GM06990 (cell line): ENCODE data around the gene AKAP13.

ENCODE experiments used
- DNase-seq: peaks from one replicate; pipeline ENCODE4 v3.0.0-alpha.2; 2011; ENCODE audit not compliant: insufficient read length; ENCODE audit errors: extremely low read depth
- H3K27me3 ChIP-seq: replicated peaks from 2 replicates; pipeline ENCODE4 v1.6.0; 2011; ENCODE audit warnings: low read length; ENCODE audit not compliant: control insufficient read depth, insufficient read depth
- H3K36me3 ChIP-seq: 2 replicates; pipeline ENCODE4 v1.5.1; 2011; ENCODE audit warnings: low read length; ENCODE audit not compliant: control insufficient read depth, insufficient read depth
- H3K4me3 ChIP-seq: replicated peaks from 2 replicates; pipeline ENCODE4 v1.5.1; 2011; ENCODE audit warnings: low read depth, mild to moderate bottlenecking, control low read depth, low read length
- TF ChIP-seq, protein P1 (sequence below): IDR thresholded peaks from 2 replicates; pipeline ENCODE4 v1.5.1; 2011; ENCODE audit warnings: low read length, control low read depth, mild to moderate bottlenecking, inconsistent platforms; ENCODE audit not compliant: insufficient read depth, poor library complexity, severe bottlenecking

The AKAP13 gene

DNA sequence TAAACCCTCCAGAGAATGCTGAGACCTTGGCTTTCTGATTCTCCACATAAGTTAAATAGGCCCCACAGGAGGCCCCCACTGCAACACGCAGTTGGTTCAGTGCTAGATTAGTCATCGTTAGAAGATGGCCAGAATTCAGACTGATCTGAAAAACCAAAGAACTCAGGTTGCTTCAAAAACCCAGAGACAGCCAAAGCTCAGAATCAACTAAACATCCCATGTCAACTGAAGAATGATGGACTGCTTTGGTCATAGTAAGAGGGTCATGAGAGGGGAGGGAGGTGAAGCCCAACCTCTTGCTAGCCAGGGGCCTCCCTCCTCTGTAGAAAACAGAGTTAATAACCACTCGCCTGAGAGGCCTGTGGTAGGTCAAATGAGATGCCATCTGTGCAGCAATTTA, 93.1 kb downstream of the AKAP13 start:
- no peaks in the 10 kb centered on the region; the same call in 1 of the 2 replicates for H3K36me3 ChIP-seq
- H3K4me3 ChIP-seq = no peak overlapping the region
- no peaks in the 10 kb centered on the region for H3K27me3 ChIP-seq
- TF ChIP-seq, protein P1, sequence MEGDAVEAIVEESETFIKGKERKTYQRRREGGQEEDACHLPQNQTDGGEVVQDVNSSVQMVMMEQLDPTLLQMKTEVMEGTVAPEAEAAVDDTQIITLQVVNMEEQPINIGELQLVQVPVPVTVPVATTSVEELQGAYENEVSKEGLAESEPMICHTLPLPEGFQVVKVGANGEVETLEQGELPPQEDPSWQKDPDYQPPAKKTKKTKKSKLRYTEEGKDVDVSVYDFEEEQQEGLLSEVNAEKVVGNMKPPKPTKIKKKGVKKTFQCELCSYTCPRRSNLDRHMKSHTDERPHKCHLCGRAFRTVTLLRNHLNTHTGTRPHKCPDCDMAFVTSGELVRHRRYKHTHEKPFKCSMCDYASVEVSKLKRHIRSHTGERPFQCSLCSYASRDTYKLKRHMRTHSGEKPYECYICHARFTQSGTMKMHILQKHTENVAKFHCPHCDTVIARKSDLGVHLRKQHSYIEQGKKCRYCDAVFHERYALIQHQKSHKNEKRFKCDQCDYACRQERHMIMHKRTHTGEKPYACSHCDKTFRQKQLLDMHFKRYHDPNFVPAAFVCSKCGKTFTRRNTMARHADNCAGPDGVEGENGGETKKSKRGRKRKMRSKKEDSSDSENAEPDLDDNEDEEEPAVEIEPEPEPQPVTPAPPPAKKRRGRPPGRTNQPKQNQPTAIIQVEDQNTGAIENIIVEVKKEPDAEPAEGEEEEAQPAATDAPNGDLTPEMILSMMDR = no peak
- DNase-seq = no peak

DNA sequence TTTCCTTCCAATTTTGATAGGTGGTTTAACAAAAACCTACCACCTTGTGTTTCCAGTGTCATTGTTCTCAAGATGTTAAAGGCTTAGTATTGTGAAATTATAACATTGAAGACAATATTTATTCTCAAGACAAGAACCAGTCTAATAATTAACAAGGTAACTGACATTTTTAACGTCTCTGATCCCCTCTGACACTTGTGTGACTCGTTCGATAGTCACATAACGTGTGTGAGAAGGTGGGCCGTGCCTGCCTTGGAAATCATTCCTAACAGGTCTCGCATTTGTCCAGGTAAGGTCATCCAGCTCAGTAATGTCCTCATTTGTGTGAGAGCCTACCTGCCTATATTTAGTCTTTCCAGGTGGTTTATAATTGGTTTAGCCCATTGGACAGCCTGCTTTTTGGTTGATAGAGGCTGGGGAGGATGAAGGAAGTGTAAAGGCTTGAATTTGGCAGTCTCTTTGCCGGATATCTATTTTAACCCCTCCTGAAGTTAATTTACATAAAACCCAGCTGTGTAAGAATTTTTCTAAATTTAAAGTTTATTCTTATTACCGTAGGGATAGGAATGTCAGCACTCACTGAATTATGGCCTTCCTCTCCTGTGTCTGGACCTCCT, 94.4 kb downstream of the AKAP13 start:
- no peak for DNase-seq
- TF ChIP-seq, protein P1 = no peak
- no peaks in the 10 kb centered on the region for H3K27me3 ChIP-seq
- H3K4me3 ChIP-seq = peak overlapping the region; percentile 38
- H3K36me3 ChIP-seq = no peaks in the 10 kb centered on the region; the same call in 1 of the 2 replicates

GRCh38 chr15:85475317-85475701, 94.9 kb downstream of the AKAP13 start:
- Histone ChIP-seq H3K27me3 (no peaks in the 10 kb centered on the region), H3K36me3 (no peaks in the 10 kb centered on the region; the same call in 1 of the 2 replicates), H3K4me3 (peak overlapping the region; percentile 38)
- DNase-seq = peak; percentile 49
- TF ChIP-seq, protein P1 = no peak

- no peak overlapping the region for H3K4me3 ChIP-seq
- DNase-seq = no peak
- no peaks in the 10 kb centered on the region for H3K27me3 ChIP-seq
- TF ChIP-seq, protein P1 = no peak
- H3K36me3 ChIP-seq = no peaks in the 10 kb centered on the region; the same call in 1 of the 2 replicates
These were observed 95.3 kb downstream of the AKAP13 start for GRCh38 chr15:85475711-85476110.

DNA sequence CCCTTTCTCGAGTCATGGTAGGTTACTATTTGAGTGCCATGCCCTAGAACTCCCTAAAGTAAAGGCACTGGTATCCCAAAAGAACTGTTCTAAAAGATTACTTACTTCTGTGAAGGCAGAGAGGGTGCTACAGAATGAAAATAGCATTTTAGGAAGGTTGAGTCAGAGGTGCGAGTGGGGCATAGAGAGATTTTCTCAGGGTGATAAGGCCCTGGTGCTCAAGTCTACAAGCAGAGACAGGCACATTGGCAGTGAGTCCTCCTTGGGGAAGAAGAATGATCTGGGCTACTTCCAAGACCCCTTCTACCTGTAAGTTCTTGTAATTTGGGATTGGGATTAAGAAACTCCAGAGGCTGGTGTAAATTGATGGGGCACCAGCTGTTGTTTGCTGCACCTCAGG, 96.7 kb downstream of the AKAP13 start:
- DNase-seq = no peak
- Histone ChIP-seq H3K36me3 (no peaks in the 10 kb centered on the region; the same call in 1 of the 2 replicates), H3K27me3 (no peaks in the 10 kb centered on the region), H3K4me3 (no peak overlapping the region)
- TF ChIP-seq, protein P1 = no peak

- H3K36me3 ChIP-seq = no peaks in the 10 kb centered on the region; the same call in 1 of the 2 replicates
- no peak for DNase-seq
- TF ChIP-seq, protein P1 = no peak
- H3K4me3 ChIP-seq = no peak overlapping the region
- no peaks in the 10 kb centered on the region for H3K27me3 ChIP-seq
These were observed 97.3 kb downstream of the AKAP13 start for GRCh38 chr15:85477730-85478129.
